ENCODE data around the gene PRSS53.

DNA sequence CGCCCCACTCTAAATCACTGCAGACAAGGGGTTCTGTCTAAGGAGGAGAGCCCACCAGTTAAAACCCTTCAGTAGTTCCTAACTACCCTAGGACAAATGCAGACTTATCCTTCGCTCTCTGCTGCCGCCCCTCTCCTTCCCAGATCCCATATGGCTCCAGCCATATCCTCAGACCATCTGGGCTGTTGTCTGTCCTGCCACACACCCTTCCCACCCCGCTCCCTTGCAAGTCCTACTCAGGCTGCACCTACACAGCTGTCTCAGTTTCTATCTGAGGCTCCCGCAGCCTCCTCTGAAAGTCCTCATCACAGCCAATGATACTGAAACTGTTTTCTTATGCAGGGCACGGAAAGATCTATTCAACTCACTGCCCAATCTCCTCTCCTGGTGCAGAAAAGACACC lies 18.7 kb upstream of the PRSS53 start:
- TF ChIP-seq CTCF (IDR thresholded peaks at IDR 0.05) = no peak
- no peak for TF ChIP-seq POLR2A (IDR thresholded peaks at IDR 0.05)

All from testis (tissue), 2 donors.